Measurements from ENCODE around the gene TMEFF2.

The TMEFF2 gene

GRCh38 chr2:192184349-192184748 is 10.4 kb downstream of the TMEFF2 start:
- intact Hi-C loops (cut with DNase I; ENCODE audit: low total_unique reads): no loop called here
- Histone ChIP-seq H3K27me3 (peaks cover 0 to 5% of the 10 kb centered on the region in 2 donors), H3K36me3 (no peaks in the 10 kb centered on the region), H3K4me1 (no peaks in the 10 kb centered on the region), H3K9me3 (no peaks in the 10 kb centered on the region), H3K27ac (no peak overlapping the region), H3K4me3 (no peak overlapping the region)
- no peak for DNase-seq
- TF ChIP-seq CTCF (IDR thresholded peaks at IDR 0.05): no peak

GRCh38 chr2:192183296-192183695 is 11.4 kb downstream of the TMEFF2 start:
- H3K4me3 ChIP-seq: no peak overlapping the region
- no peak for DNase-seq
- no peak for TF ChIP-seq CTCF (IDR thresholded peaks at IDR 0.05)
- H3K27ac ChIP-seq: no peak overlapping the region
- no peaks in the 10 kb centered on the region for H3K4me1 ChIP-seq
- peaks cover 0 to 4% of the 10 kb centered on the region in 2 donors for H3K27me3 ChIP-seq
- intact Hi-C loops (cut with DNase I; ENCODE audit: low total_unique reads): no loop called here
- no peaks in the 10 kb centered on the region for H3K36me3 ChIP-seq
- no peaks in the 10 kb centered on the region for H3K9me3 ChIP-seq

- TF ChIP-seq CTCF (IDR thresholded peaks at IDR 0.05): no peak
- Histone ChIP-seq H3K4me1 (peaks cover 0 to 3% (median 0%) of the 10 kb centered on the region in 4 donors), H3K36me3 (no peaks in the 10 kb centered on the region), H3K9me3 (no peaks in the 10 kb centered on the region), H3K4me3 (no peak overlapping the region), H3K27me3 (no peaks in the 10 kb centered on the region), H3K27ac (no peak overlapping the region)
- intact Hi-C loops (cut with DNase I; ENCODE audit: low total_unique reads): no loop called here
- no peak for DNase-seq
Measured at GRCh38 chr2:192166946-192167345, 27.8 kb downstream of the TMEFF2 start.

- H3K4me3 ChIP-seq: no peak overlapping the region
- H3K27me3 ChIP-seq: no peaks in the 10 kb centered on the region
- DNase-seq: no peak
- no peak overlapping the region for H3K27ac ChIP-seq
- TF ChIP-seq CTCF (IDR thresholded peaks at IDR 0.05): no peak
- H3K4me1 ChIP-seq: peaks cover 0 to 4% (median 0%) of the 10 kb centered on the region in 4 donors
- no peaks in the 10 kb centered on the region for H3K36me3 ChIP-seq
- intact Hi-C loops (cut with DNase I; ENCODE audit: low total_unique reads): no loop called here
- no peaks in the 10 kb centered on the region for H3K9me3 ChIP-seq
Measured at GRCh38 chr2:192165842-192166241, 28.9 kb downstream of the TMEFF2 start.

GRCh38 chr2:192162392-192163042 is 32.2 kb downstream of the TMEFF2 start:
- TF ChIP-seq CTCF (IDR thresholded peaks at IDR 0.05): peak; percentile 88 to 96
- no peaks in the 10 kb centered on the region for H3K27me3 ChIP-seq
- no peaks in the 10 kb centered on the region for H3K36me3 ChIP-seq
- DNase-seq: peak in 1 of 2 donors; percentile 67
- no peaks in the 10 kb centered on the region for H3K9me3 ChIP-seq
- no peak overlapping the region for H3K27ac ChIP-seq
- peaks cover 0 to 4% (median 0%) of the 10 kb centered on the region in 4 donors for H3K4me1 ChIP-seq
- intact Hi-C loops (cut with DNase I; ENCODE audit: low total_unique reads): loop anchor here (2.0 to 5.0 kb wide), 2 partner anchors 348 to 610 kb away; no protein-coding TSS in a partner anchor
- H3K4me3 ChIP-seq: no peak overlapping the region

Data from tibial artery (tissue), 4 donors.